Thyroid gland (tissue), 4 donors: ENCODE data around the gene SLC6A17. TPM values are rescaled to one million over a fixed set of nuclear protein-coding genes. Genes with fewer than 3 reads are reported as not detected.

Experiments used
- DNase-seq, 2 donors: peaks; one replicate each; pipeline ENCODE4 v3.0.0-alpha.2; 2019
- H3K27ac ChIP-seq, 3 donors: fragments of 200-600 bp; sonication (generic); 1 replicate in 2 of 3; 2 replicates in 1 of 3; pipeline ENCODE4 v1.5.1; 2016 to 2019; ENCODE audit warnings: mild to moderate bottlenecking in 1 of 3, moderate library complexity in 1 of 3
- H3K27me3 ChIP-seq: fragments of 200-600 bp; sonication (generic); one replicate; pipeline ENCODE4 v1.5.1; 2019
- H3K36me3 ChIP-seq, 2 donors: fragments of 200-600 bp; sonication (generic); one replicate each; pipeline ENCODE4 v1.5.1; 2016 to 2019
- H3K4me1 ChIP-seq, 2 donors: fragments of 200-600 bp; sonication (generic); one replicate each; pipeline ENCODE4 v1.5.1; 2017 to 2019
- H3K4me3 ChIP-seq, 3 donors: fragments of 200-600 bp; sonication (generic); replicated peaks in 1 of 3; 1 replicate in 2 of 3; 2 replicates in 1 of 3; pipeline ENCODE4 v1.5.1; 2016; ENCODE audit warnings: mild to moderate bottlenecking in 1 of 3
- H3K9me3 ChIP-seq: fragments of 200-600 bp; sonication (generic); one replicate; pipeline ENCODE4 v1.5.1; 2017
- CTCF ChIP-seq, 6 experiments: fragments of 200-600 bp in 3 of 6; fragments of 450-650 bp in 3 of 6; sonication (generic) in 3 of 6; IDR thresholded peaks; one replicate each; pipeline ENCODE4 v1.5.1; 2016 to 2019; ENCODE audit warnings: antibody characterized with exemption in 6 of 6, mild to moderate bottlenecking in 2 of 6, inconsistent platforms in 1 of 6, moderate library complexity in 1 of 6
- POLR2A ChIP-seq, 2 donors: fragments of 450-650 bp; IDR thresholded peaks; one replicate each; pipeline ENCODE4 v1.6.1; 2017; ENCODE audit warnings: antibody characterized with exemption in 2 of 2, mild to moderate bottlenecking in 2 of 2, moderate library complexity in 1 of 2
- WGBS, 2 donors: methylation state at CpG; one replicate each; pipeline ENCODE4 v1.1.5; 2017; 5-methylcytosine and 5-hydroxymethylcytosine counted together
- intact Hi-C: fragments of 100-400 bp; cut with DNase I; formaldehyde crosslinking; loops from one replicate; pipeline ENCODE4 v1.15.1; 2023
- total RNA-seq, 4 donors: library from RNA; depleted of rRNA; stranded (reverse); fragments of >200 nt; gene quantifications; one replicate each; pipeline ENCODE4 v1.2.3, GENCODE V29; 2016

Gene SLC6A17
- total RNA-seq, 4 donors from 2014 or later = under 0.01 to 0.49 (median 0.18) TPM

GRCh38 chr1:110176299-110176956 lies 26.1 kb downstream of the SLC6A17 start:
- Histone ChIP-seq H3K4me3 (no peak overlapping the region), H3K9me3 (no peaks in the 10 kb centered on the region), H3K4me1 (peaks cover 16 to 25% of the 10 kb centered on the region in 2 donors), H3K27me3 (no peaks in the 10 kb centered on the region), H3K36me3 (no peaks in the 10 kb centered on the region), H3K27ac (no peak overlapping the region)
- TF ChIP-seq POLR2A (IDR thresholded peaks at IDR 0.05) = no peak
- no peak for TF ChIP-seq CTCF (IDR thresholded peaks at IDR 0.05)
- DNase-seq = peak; percentile 67 to 78
- intact Hi-C loops = no loop called here
- 53 to 62% methylated on average over 6 to 9 of the region's 9 CpGs for WGBS, 2 donors

- H3K27me3 ChIP-seq = no peaks in the 10 kb centered on the region
- H3K27ac ChIP-seq = no peak overlapping the region
- TF ChIP-seq CTCF (IDR thresholded peaks at IDR 0.05) (no peak), POLR2A (IDR thresholded peaks at IDR 0.05) (no peak)
- no peaks in the 10 kb centered on the region for H3K36me3 ChIP-seq
- intact Hi-C loops = no loop called here
- WGBS, 2 donors = 55 to 59% methylated on average over 4 of the region's 4 CpGs
- DNase-seq = no peak
- no peak overlapping the region for H3K4me3 ChIP-seq
- H3K4me1 ChIP-seq = peaks cover 8 to 13% of the 10 kb centered on the region in 2 donors
- H3K9me3 ChIP-seq = no peaks in the 10 kb centered on the region
Measured at GRCh38 chr1:110177775-110178174, 27.5 kb downstream of the SLC6A17 start.

DNA sequence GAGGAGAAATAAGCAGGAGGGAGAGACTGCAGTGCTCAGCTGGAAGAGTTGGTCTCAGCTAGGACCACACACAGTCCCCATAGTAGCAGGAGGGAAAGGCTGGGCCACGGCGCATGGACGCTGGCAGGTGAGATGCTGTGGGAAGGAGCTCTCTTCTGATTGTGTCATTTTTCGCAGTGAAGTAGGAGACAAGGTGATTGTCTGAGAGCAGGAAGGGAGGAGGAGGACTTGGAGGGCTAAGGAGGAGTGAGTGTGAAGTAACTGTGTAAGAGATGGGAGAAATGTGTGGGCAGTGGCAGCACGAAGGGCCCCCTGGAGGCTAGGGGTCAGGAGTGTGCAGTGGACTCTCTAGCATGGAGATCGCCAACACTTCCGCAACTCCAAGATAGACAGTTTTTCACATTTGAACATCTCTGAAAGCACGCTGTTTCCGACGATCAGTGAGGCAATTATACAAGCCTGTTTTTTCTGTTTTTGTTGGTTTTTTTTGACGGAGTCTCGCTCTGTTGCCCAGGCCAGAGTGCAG lies 33.4 kb downstream of the SLC6A17 start:
- 71 to 76% methylated on average over 12 of the region's 12 CpGs for WGBS, 2 donors
- H3K36me3 ChIP-seq = no peaks in the 10 kb centered on the region
- DNase-seq = no peak
- no peak overlapping the region for H3K4me3 ChIP-seq
- H3K9me3 ChIP-seq = no peaks in the 10 kb centered on the region
- TF ChIP-seq CTCF (IDR thresholded peaks at IDR 0.05) = no peak
- TF ChIP-seq POLR2A (IDR thresholded peaks at IDR 0.05) = no peak
- intact Hi-C loops = no loop called here
- H3K4me1 ChIP-seq = no peaks in the 10 kb centered on the region
- H3K27ac ChIP-seq = no peak overlapping the region
- no peaks in the 10 kb centered on the region for H3K27me3 ChIP-seq

DNA sequence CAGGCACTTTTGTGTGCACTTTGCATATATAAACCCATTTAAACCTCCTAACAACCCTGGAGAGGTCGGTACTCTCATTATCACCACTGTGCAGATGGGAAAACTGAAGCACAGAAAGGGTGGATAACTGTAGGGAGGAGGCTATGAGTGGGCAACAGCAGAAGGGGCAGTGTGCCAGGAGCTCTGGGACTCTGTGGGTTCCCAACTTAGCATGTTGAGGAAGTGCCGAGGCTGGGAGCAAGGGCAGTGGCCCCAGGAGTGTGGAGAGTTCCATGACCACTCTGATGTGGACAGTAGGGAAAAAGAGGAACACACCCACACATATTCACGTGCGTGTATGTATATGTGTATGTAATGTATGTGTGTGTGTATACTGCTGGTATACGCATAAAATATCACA lies 34.2 kb downstream of the SLC6A17 start:
- Histone ChIP-seq H3K4me1 (no peaks in the 10 kb centered on the region), H3K27me3 (no peaks in the 10 kb centered on the region), H3K9me3 (no peaks in the 10 kb centered on the region), H3K4me3 (no peak overlapping the region), H3K36me3 (no peaks in the 10 kb centered on the region), H3K27ac (no peak overlapping the region)
- intact Hi-C loops = no loop called here
- TF ChIP-seq POLR2A (IDR thresholded peaks at IDR 0.05) = no peak
- TF ChIP-seq CTCF (IDR thresholded peaks at IDR 0.05) = no peak
- no peak for DNase-seq
- 70% methylated on average over 5 of the region's 5 CpGs for WGBS, 2 donors

- intact Hi-C loops = no loop called here
- Histone ChIP-seq H3K27ac (no peak overlapping the region), H3K36me3 (no peaks in the 10 kb centered on the region), H3K27me3 (no peaks in the 10 kb centered on the region), H3K4me3 (no peak overlapping the region), H3K4me1 (no peaks in the 10 kb centered on the region), H3K9me3 (no peaks in the 10 kb centered on the region)
- DNase-seq = no peak
- WGBS, 2 donors = 75 to 80% methylated on average over 9 to 10 of the region's 10 CpGs
- TF ChIP-seq POLR2A (IDR thresholded peaks at IDR 0.05) (no peak), CTCF (IDR thresholded peaks at IDR 0.05) (no peak)
Measured at GRCh38 chr1:110185181-110185580, 34.9 kb downstream of the SLC6A17 start.
